Measurements from ENCODE around the gene MCAM.

GRCh38 chr11:119316016-119316728, 758 bp downstream of the MCAM start:
- TF ChIP-seq, protein P1, sequence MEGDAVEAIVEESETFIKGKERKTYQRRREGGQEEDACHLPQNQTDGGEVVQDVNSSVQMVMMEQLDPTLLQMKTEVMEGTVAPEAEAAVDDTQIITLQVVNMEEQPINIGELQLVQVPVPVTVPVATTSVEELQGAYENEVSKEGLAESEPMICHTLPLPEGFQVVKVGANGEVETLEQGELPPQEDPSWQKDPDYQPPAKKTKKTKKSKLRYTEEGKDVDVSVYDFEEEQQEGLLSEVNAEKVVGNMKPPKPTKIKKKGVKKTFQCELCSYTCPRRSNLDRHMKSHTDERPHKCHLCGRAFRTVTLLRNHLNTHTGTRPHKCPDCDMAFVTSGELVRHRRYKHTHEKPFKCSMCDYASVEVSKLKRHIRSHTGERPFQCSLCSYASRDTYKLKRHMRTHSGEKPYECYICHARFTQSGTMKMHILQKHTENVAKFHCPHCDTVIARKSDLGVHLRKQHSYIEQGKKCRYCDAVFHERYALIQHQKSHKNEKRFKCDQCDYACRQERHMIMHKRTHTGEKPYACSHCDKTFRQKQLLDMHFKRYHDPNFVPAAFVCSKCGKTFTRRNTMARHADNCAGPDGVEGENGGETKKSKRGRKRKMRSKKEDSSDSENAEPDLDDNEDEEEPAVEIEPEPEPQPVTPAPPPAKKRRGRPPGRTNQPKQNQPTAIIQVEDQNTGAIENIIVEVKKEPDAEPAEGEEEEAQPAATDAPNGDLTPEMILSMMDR (conservative IDR thresholded peaks at IDR 0.05; ENCODE audit: low read length) = no peak
- TF ChIP-seq EZH2phosphoT487 (IDR thresholded peaks at IDR 0.05; ENCODE audit: borderline replicate concordance, low read depth, low read length) = no peak

Data from OCI-LY7 (cell line).